Measurements from ENCODE around the gene PIWIL4.

PIWIL4 gene

DNA sequence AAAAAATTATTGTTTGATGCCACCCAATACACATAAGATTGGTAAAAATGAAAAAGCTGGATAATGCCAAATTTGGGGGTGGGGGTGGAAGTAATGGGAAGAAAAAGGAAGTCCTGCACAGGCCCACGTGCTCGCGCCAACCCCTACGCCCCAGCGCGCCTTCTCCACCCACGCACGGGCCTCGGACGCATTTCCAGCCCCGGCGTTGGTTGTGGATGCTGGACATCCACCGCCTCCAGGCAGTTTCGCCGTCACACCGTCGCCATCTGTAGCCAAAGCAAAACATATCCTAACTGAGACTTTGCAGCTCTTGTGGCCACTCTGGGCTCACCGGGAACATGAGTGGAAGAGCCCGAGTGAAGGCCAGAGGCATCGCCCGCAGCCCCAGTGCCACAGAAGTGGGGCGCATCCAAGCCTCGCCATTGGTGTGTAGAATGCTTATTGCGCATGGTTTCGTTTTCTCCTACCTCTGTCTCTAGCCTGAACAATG is at the start of gene PIWIL4:
Gene PIWIL4, plus strand, starts transcription at position 188 of the 490 bp plus-strand sequence. Its CDS starts 151 bp downstream, at position 339.
- DNase-seq: no peak

DNA sequence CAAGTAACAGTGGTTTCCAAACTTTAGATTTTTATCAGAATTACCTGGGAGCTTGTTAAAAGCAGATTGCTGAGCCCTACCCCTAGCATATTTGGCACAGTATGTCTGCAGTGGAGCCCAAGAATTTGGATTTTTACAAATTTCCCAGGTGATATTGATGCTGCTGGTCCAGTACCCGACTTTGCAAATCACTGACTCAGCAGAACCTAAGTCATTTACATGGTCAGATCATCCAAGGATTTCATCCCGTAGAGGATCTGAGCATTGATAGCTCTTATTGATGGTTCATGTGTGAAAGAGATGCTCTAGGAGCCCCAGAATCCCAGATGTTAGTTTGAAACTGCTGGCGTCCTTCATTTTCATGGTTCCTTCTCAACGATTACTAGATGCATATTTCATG is 48.9 kb upstream of the PIWIL4 start:
- DNase-seq: no peak

DNA sequence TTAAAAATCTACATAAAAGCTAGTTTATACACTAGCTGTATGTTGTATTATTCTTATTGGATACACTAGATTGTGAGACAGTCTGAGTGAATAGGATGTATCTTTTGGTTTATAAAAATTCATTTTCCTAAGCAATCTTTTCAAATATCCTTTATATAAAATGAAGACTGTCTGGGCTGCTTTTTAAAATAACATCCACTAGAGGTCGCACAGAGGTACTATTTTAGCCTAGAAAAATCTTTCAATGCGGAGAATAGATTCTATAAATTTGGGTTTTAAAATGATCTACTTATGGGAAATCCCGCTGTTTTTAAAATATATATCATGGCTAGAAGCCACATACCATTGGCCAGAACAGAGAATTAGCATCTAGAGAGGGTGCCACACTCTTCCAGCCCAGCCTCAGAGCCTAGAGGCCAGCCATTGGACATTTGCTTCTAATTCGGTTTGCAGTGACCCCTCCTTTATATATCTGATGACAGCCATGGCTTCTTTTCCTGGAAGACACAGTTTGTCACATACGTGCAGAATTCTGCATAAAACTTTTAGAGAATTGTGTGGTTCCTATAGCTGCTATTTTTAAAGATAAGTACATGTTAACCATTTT is 47.6 kb upstream of the PIWIL4 start:
- DNase-seq: peak; percentile 61

DNA sequence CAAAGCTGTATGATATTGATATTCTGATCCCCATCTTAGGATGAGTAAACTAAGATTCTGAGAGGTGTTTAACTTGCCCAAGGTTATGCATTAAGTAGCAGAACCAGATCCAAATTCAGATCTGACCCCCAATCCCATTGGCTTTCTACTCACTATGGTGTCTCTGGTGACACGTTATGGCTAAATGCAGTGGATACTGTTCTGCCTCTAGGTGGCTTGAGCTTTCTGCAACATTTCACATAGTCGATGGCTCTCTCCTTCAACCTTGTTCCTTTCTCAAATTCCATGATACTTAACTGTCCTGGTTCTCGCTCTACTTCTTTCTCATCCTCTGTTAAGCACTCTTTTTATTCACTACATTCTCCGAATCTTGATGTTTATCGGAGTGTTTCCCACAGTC is 45.5 kb upstream of the PIWIL4 start:
- peak; percentile 56 for DNase-seq

DNA sequence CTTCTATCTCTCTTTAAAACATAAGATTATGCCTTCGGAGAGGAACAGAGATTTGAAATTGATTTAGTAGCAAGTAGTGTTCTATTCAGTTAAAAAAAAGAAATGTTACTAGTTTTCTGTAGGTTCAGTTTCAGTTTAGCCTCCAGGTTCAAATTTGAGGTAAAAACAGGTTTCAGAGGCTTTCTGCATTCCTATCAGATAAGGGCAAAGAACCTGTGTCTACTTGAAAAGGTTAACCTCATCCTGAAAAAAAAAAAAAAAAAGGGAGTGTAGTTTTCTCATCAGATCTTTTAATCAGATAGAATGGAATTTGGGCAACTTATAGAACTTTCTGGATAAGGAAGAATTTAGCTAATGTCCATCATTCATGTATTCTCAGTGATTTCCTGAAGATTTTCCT is 42.8 kb upstream of the PIWIL4 start:
- DNase-seq: no peak

DNA sequence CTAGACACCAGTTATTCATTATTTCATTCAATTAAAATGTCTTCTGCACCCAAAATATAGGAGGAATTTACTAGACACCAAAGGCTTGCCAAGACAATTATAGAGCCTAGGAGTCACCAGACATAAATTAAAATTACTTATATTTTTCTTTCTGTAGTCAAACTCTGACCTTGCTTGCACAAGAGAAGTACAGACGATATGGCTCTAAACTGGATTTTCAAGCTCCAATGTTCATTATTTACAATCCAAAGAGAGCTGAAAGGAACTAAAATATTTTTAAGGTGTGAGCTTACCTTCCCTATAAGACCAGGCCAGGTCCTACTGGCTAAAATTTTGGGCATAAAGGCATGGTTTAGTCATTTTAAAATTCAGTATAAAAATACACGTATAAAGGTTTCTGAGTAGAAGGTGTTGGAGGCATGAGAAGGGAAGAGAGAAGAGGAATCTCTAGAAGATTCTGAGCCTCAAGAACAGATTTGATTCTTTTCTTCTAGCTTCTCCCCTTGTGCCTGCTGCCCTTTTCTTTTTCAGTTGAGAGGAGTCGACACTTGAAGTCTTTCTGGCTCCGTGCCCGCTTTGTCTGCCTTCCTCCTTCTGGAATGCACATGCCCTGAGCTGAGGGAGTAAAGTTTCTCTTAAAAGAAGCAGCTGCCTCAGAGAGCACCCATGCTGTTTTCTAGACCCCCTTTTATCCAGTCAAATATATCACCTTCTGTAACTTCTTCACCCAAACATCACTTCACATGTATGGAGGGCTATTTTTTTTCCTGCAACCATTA is 41.4 kb upstream of the PIWIL4 start:
- peak; percentile 51 for DNase-seq

DNA sequence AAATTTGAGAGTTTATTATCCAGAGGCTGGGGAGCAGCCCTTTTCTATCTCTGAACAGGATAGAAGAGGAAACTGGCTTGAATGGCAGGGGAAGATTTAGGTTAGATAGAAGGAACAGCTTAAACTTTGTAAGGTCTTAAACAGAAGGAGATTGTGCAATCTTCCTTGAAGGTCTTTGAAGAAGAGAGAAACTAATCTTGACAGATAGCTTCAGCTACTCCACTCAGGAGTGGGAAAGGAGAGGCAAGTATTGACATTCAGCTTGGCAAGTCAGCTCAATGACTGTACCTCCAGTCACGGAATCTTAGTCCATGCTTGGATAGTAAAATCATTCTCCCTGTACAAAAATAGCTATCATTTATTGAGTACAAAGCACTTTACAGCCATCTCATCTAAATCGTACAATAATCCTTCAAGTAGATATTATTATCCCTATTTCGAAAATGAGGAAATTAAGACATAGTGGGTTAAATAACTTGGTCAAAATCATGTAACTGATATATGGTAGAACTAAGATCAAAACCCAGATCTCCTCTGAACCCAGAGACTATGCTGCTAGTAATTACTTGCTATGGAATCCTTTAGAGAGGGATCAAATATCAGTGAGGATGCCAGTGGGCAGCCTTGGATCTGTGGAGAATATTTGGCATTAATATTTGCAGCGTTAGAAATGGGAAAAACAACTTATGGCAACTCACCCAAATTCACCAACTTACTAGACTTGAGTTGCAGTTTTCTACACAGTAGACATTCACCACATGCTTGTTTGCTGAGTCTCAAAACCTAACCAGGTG is 40.3 kb upstream of the PIWIL4 start:
- peak; percentile 21 for DNase-seq

DNA sequence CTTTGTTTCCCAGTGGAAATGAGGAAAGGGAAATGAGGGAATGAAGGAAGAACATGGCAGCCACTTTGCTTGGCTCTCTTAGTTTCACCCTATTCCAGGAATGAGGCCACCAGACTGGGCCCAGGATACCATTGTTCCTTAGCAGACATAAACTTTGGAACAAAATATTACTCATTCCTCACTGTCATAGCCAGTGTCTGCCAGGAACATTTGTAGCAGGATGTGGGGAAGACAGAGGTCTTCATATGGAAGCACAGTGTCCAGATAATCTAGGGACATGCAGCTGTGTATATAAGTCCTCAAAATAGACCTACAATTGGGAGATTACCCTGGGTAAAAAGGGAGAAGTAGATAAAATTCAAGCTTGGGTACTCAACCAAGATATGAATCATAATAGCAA is 38.6 kb upstream of the PIWIL4 start:
- no peak for DNase-seq

DNA sequence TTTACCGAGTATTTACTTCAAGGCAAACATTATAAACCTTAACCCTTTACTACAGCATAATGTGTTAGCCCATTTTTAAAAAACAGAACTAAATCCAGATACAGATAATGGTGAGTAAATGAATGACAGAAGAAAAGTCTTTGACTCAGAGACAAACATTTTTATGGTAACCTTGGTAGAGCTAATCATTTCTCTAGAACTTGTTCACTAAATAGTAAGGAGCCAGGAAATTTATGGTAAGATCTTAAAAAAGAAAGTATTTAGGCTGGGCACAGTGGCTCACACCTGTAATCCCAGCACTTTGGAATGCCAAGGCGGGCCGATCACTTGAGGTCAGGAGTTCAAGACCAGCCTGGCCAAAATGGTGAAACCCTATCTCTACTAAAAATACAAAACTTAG is 35.0 kb upstream of the PIWIL4 start:
- DNase-seq: no peak

DNA sequence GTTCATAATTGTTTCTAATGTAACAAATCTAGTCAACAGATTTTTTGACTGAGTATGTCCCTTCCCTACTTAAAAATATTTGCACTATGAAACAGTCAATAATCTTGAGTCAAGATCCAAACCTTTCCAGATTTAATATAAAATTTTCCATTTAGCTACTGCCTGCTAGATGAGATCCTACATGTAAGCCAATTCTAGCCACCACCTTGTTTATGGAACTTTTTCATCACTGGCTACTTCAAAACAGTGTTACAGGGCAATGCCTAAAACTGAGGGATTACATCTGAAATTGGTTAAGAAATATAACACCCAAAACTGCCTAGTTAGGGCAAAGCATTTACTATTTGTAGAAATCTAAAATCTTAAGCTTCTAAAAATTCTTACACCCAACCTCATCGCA is 34.0 kb upstream of the PIWIL4 start:
- DNase-seq: no peak

DNA sequence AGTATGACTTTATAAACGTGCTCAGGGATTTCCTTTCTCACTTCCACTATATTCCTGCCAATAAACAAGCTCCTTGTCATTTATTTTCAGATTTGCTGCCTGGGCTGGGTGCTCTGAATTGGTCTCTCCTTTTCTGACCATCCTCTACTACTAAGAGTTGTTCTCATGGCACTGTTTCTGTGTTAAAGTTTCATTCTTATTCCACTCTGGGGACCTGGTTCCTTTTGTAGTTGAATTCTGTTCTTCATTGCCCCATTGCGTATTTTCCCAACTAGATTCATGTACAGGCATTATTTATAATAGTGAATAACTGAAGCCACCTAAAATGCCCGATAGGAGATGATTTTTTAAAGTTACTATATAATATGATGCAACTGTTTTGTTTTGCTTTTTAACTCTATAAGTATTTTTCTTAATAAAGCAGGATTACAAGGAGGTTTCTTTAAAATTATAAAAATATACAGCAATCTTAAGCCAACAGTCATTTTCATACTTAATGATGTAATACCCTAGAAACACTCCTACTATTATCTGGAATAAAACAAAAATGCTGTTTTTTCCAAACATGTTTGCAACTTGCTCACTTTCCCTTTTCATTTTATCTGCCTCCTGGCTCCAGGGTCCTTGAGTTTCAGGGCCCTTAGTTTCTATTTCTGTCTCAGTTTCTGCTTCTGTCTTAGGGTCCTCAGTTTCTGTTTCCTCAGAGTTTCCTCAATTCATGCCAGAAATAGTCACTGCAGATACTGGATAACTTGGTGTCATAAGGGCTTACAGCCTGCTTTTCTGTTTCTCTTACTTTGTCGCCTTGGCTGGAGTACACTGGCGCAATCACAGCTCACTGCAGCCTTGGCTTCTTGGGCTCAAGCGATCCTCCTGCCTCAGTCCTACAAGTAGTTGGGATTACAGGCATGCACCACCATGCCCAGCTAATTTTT is 33.2 kb upstream of the PIWIL4 start:
- peak; percentile 96 for DNase-seq

DNA sequence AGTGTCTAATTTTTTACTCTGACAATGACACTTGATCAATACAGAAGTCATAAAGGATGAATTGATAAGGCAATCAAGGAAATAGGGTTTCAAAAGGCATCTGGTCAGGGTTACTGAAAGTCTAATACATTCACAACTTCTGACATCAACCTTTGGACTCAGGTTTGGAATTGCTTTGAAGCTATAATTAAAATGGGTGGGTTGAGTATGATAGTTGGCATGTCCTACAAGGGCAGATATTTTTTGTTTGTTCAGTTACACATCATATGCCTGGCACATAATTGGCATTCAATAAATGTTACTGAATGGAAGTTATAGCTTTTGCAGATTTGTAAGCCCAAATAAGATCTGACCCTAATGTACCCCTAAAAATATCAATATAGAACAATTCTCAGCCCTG is 30.8 kb upstream of the PIWIL4 start:
- DNase-seq: no peak

DNA sequence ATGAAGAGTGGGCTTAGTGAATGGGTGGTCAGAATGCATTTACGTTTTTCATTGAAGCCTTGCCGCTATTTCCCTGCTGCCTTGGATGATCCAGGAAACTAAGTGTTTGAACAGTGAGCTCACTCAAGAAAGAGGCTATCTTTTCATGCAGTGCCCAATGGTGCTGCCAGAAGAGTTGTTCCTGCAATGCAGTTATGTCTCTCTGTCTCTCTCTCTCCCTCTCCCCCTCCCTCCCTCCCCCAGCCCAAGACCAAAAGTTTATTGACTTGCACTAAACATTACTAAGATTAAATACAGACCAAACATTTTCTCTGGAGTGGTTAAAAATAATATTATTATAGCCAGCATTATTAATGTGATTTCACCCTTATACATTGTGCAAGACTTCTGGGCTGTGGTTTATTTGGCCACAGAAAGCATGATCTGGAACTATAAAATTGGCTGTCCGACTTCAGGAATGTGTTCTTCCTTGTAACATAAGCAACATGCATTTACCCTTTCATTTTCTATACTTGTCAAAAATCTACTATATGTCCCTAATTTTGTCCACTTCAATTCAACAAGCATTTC is 30.1 kb upstream of the PIWIL4 start:
- DNase-seq: peak; percentile 75

DNA sequence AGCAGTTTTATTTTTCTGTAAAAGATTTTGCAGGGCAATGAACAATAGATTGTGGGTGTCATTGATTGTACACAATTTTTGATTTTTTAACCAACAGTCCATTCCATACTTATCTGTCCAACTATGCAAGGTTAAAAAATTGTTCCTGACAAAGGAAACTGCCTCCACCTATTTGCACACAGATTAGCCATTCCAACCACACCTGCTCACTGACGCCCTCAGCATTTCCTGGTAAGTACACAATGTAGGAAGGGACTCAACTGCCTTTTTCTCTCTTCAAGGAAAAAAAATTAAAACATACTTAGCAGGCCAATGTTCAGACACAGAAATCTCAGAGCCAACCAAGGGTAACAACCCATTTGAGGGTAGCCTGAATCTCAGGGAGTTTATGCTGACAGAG is 27.7 kb upstream of the PIWIL4 start:
- DNase-seq: no peak

DNA sequence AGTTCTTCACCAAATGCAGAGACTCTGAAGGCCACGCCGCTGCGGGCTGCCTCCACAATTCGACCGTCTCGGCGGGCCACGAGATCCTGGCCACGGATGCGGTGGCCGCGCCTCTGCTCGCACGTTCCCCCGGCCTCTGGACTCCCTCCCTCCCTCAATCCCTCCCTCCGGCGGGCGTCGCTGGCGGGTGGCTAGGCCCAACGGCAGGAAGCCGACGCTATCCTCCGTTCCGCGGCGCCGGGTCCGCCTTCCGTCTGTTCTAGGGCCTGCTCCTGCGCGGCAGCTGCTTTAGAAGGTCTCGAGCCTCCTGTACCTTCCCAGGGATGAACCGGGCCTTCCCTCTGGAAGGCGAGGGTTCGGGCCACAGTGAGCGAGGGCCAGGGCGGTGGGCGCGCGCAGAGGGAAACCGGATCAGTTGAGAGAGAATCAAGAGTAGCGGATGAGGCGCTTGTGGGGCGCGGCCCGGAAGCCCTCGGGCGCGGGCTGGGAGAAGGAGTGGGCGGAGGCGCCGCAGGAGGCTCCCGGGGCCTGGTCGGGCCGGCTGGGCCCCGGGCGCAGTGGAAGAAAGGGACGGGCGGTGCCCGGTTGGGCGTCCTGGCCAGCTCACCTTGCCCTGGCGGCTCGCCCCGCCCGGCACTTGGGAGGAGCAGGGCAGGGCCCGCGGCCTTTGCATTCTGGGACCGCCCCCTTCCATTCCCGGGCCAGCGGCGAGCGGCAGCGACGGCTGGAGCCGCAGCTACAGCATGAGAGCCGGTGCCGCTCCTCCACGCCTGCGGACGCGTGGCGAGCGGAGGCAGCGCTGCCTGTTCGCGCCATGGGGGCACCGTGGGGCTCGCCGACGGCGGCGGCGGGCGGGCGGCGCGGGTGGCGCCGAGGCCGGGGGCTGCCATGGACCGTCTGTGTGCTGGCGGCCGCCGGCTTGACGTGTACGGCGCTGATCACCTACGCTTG is 23.2 kb upstream of the PIWIL4 start, which contains the start of gene FUT4:
Gene FUT4, plus strand, starts transcription at position 227 of the 951 bp plus-strand sequence. Its CDS starts 213 bp downstream, at position 440.
- peak; percentile 92 for DNase-seq

DNA sequence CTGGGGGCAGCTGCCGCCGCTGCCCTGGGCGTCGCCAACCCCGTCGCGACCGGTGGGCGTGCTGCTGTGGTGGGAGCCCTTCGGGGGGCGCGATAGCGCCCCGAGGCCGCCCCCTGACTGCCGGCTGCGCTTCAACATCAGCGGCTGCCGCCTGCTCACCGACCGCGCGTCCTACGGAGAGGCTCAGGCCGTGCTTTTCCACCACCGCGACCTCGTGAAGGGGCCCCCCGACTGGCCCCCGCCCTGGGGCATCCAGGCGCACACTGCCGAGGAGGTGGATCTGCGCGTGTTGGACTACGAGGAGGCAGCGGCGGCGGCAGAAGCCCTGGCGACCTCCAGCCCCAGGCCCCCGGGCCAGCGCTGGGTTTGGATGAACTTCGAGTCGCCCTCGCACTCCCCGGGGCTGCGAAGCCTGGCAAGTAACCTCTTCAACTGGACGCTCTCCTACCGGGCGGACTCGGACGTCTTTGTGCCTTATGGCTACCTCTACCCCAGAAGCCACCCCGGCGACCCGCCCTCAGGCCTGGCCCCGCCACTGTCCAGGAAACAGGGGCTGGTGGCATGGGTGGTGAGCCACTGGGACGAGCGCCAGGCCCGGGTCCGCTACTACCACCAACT is 22.4 kb upstream of the PIWIL4 start:
- peak; percentile 39 for DNase-seq

DNA sequence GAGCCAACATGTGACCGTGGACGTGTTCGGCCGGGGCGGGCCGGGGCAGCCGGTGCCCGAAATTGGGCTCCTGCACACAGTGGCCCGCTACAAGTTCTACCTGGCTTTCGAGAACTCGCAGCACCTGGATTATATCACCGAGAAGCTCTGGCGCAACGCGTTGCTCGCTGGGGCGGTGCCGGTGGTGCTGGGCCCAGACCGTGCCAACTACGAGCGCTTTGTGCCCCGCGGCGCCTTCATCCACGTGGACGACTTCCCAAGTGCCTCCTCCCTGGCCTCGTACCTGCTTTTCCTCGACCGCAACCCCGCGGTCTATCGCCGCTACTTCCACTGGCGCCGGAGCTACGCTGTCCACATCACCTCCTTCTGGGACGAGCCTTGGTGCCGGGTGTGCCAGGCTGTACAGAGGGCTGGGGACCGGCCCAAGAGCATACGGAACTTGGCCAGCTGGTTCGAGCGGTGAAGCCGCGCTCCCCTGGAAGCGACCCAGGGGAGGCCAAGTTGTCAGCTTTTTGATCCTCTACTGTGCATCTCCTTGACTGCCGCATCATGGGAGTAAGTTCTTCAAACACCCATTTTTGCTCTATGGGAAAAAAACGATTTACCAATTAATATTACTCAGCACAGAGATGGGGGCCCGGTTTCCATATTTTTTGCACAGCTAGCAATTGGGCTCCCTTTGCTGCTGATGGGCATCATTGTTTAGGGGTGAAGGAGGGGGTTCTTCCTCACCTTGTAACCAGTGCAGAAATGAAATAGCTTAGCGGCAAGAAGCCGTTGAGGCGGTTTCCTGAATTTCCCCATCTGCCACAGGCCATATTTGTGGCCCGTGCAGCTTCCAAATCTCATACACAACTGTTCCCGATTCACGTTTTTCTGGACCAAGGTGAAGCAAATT is 21.7 kb upstream of the PIWIL4 start:
- DNase-seq: no peak

DNA sequence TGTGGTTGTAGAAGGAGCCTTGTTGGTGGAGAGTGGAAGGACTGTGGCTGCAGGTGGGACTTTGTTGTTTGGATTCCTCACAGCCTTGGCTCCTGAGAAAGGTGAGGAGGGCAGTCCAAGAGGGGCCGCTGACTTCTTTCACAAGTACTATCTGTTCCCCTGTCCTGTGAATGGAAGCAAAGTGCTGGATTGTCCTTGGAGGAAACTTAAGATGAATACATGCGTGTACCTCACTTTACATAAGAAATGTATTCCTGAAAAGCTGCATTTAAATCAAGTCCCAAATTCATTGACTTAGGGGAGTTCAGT is 21.1 kb upstream of the PIWIL4 start:
- DNase-seq: no peak

DNA sequence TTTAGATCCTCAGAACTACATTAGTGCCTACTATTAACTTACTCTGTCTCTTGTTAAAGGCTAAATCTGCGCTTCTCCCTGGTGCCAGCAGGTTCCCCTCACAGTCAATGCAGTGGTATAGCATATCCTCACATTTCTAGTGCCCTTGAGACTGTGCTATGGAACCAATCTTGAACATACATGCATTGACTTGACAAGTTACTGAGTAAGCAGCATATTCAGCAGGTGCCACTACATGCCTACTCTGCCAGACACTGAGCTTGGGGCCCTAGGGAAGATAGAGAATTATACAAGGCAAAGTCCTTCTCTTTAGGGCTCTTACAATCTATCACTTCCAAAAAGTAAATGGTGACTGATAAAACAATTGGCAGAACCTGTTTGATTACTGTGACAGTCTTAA is 20.3 kb upstream of the PIWIL4 start:
- no peak for DNase-seq
